SK-N-SH treated with all-trans-retinoic acid at 6 μM for 48 hours (cell line): ENCODE measurements around the gene HIF1AN.

ENCODE experiments used
- CSDC2 ChIP-seq: fragments of 250-450 bp; sonication (Bioruptor Pico); IDR thresholded peaks from 2 replicates; pipeline ENCODE4 v1.5.0; 2020; ENCODE audit warnings: mild to moderate bottlenecking, moderate library complexity
- GLIS3 ChIP-seq: fragments of 250-450 bp; sonication (Bioruptor Pico); IDR thresholded peaks from 2 replicates; pipeline ENCODE4 v1.5.0; 2020; ENCODE audit warnings: mild to moderate bottlenecking, moderate library complexity
- PPARA ChIP-seq: fragments of 250-450 bp; sonication (Bioruptor Pico); IDR thresholded peaks from 2 replicates; pipeline ENCODE4 v1.5.0; 2020; ENCODE audit warnings: mild to moderate bottlenecking, borderline replicate concordance
- RARB ChIP-seq: fragments of 250-450 bp; sonication (Bioruptor Pico); IDR thresholded peaks from 2 replicates; pipeline ENCODE4 v1.8.0; 2021; ENCODE audit warnings: mild to moderate bottlenecking, moderate library complexity
- ZFP30 ChIP-seq: fragments of 450-650 bp; formaldehyde crosslinking; IDR thresholded peaks from 2 replicates; pipeline ENCODE4 v1.5.0; 2022; ENCODE audit warnings: mild to moderate bottlenecking, moderate library complexity

DNA sequence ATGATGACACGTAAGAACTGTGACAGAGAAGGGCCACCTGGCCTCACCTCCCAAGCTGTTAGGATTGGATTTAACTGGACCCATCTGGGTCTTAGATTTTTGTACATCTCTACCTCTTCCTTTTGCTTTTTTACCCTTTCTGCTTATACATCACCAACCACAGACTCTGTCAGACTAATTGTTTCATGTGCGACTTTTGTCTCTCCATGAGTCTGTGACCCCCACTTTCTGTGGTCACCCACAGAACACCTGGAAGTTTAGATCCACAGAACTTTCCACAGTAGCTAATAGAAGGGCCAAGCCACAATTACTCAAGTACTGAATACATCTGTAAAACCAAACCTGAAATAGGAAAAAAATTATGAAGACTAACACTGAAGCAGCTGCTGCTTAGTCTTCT lies 39.2 kb upstream of the HIF1AN start:
- TF ChIP-seq RARB (CRISPR knock-in tag), result no peak
- TF ChIP-seq CSDC2 (CRISPR knock-in tag), result no peak
- no peak for TF ChIP-seq PPARA
- TF ChIP-seq GLIS3 (CRISPR knock-in tag), result no peak
- no peak for TF ChIP-seq ZFP30
